Heart right ventricle (tissue), 16 donors: ENCODE data around the gene SLC2A13. TPM values are rescaled to one million over a fixed set of nuclear protein-coding genes. Genes with fewer than 3 reads are reported as not detected.

Experiments used
- ATAC-seq, 8 donors: fragments of 200-7000 bp; cut with Tn5 transposase; one replicate each; pipeline ENCODE4 v1.9.1; 2020; ENCODE audit warnings: mild to moderate bottlenecking in 8 of 8, moderate library complexity in 8 of 8, moderate number of reproducible peaks in 1 of 8
- DNase-seq, 2 donors: peaks; one replicate each; pipeline ENCODE4 v3.0.0-alpha.2; 2020
- H3K27ac ChIP-seq, 10 donors: fragments of 200-600 bp; sonication (generic) in 2 of 10; one replicate each; pipeline versions ENCODE4 v1.5.0 to v1.8.0; 2020 to 2022; ENCODE audit warnings: mild to moderate bottlenecking in 3 of 10
- H3K27me3 ChIP-seq, 7 donors: fragments of 200-600 bp; one replicate each; pipeline ENCODE4 v1.8.0; 2021 to 2022; ENCODE audit warnings: mild to moderate bottlenecking in 2 of 7
- H3K36me3 ChIP-seq, 9 donors: fragments of 200-600 bp; sonication (generic) in 1 of 9; one replicate each; pipeline versions ENCODE4 v1.5.0 to v1.8.0; 2020 to 2022; ENCODE audit warnings: mild to moderate bottlenecking in 2 of 9
- H3K4me1 ChIP-seq, 9 donors: fragments of 200-600 bp; sonication (generic) in 1 of 9; one replicate each; pipeline versions ENCODE4 v1.5.0 to v1.8.0; 2020 to 2022; ENCODE audit warnings: mild to moderate bottlenecking in 4 of 9
- H3K4me3 ChIP-seq, 10 donors: fragments of 200-600 bp; sonication (generic) in 2 of 10; one replicate each; pipeline versions ENCODE4 v1.5.0 to v1.8.0; 2020 to 2022; ENCODE audit warnings: mild to moderate bottlenecking in 7 of 10, moderate library complexity in 2 of 10
- H3K9me3 ChIP-seq, 11 donors: fragments of 200-600 bp in 10 of 11; sonication (generic) in 2 of 11; one replicate each; pipeline versions ENCODE4 v1.5.0 to v1.8.0; 2013 to 2022; ENCODE audit warnings: mild to moderate bottlenecking in 2 of 11, control low read depth in 1 of 11, moderate library complexity in 1 of 11
- WGBS, 2 donors: extraction: QIAGEN DNeasy Blood & Tissue Kit; methylation state at CpG; one replicate each; pipeline ENCODE4 v1.1.7; 2013; ENCODE audit warnings: inconsistent platforms in 1 of 2; 5-methylcytosine and 5-hydroxymethylcytosine counted together
- intact Hi-C, 10 donors: fragments of 100-400 bp; cut with DNase I; formaldehyde crosslinking; loops; one replicate each; pipeline versions ENCODE4 v1.11.1 to v1.14.2; 2022
- polyA plus RNA-seq, 2 donors: library from polyadenylated mRNA; stranded (reverse); fragments of 200-250 nt; gene quantifications; one replicate each; pipeline ENCODE4 v1.2.3, GENCODE V29; 2013
- total RNA-seq, 10 donors: library from RNA; stranded (reverse); fragmentation: NEBNext Ultra II Directional in 3 of 10; extraction: Animal tissue kit (Norgen Biotek cat#: 25700) in 3 of 10; gene quantifications; one replicate each; pipeline versions ENCODE4 v1.2.1 to v1.2.4, GENCODE V29; 2021 to 2023
- TF ChIP-seq, protein P1 (sequence below), 9 donors: fragments of 200-600 bp; sonication (generic) in 2 of 9; IDR thresholded peaks; one replicate each; pipeline versions ENCODE4 v1.5.0 to v1.8.0; 2021 to 2022; ENCODE audit warnings: antibody characterized with exemption in 9 of 9, mild to moderate bottlenecking in 5 of 9, moderate library complexity in 1 of 9
- donor health status: Arrhythmogenic right ventricular cardiomyopathy.
- donor health status: ischemic (EF 13 %, LVEDD 7.1; RV severe dilation, severe dysfunction).
- donor health status: healthy with polysubstance abuse.
- donor health status: DM: no; HTN: yes; CAD: no.
- donor health status: DM: no; HTN: no; CAD: no.
- donor health status: ischemic (EF 25% LVEDD 6.9; RV normal size, moderate dysfunction).
- donor health status: ischemic (EF 25% LVEDD 5.7; RV mildly dilated, moderate dysfunction).
- donor health status: healthy.
- donor health status: DM: yes; HTN: yes; CAD: no.
- donor health status: Ischemic cardiomyopathy.
- donor health status: ischemic (EF 35%, LVEDD 5.7; RV mildly dilated, moderate dysfunction).
- donor health status: nonischemic (EF 11% LVEDD 7.7; RV severe dilation, severe dysfunction).
- donor health status: DM: yes; HTN: yes; CAD: no.
- donor health status: PGD.
- donor health status: ischemic (EF 29% LVEDD 5.4; RV normal size, mild dysfunction).
- donor health status: nonischemic (EF 23%, LVEDD 6.1; RV moderate dilation, normal function).

Gene SLC2A13
- total and polyA plus RNA-seq, 12 donors = 2.6 to 14.2 (median 9.8) TPM

DNA sequence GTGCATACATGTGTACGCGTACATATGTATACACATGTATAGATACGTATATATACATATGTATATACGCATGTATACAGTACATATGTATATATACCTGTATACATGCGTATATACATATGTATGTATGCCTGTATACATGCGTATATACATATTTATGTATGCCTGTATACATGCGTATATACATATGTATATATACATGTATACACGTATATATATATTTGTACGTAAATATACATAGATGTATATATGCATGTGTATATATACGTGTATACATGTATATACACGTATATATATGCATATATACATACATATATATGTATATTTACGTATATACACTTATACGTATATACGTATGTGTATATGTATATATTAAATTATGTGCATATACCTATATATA, 392.3 kb downstream of the SLC2A13 start:
- 93% methylated on average over 14 of the region's 14 CpGs for WGBS, 2 donors
- Histone ChIP-seq H3K36me3 (no peaks in the 10 kb centered on the region), H3K27me3 (no peaks in the 10 kb centered on the region), H3K4me1 (no peaks in the 10 kb centered on the region), H3K4me3 (no peak overlapping the region), H3K27ac (no peak overlapping the region), H3K9me3 (peaks cover 0 to 7% (median 0%) of the 10 kb centered on the region in 11 donors)
- no peak for DNase-seq
- intact Hi-C loops = no loop called here
- TF ChIP-seq, protein P1, sequence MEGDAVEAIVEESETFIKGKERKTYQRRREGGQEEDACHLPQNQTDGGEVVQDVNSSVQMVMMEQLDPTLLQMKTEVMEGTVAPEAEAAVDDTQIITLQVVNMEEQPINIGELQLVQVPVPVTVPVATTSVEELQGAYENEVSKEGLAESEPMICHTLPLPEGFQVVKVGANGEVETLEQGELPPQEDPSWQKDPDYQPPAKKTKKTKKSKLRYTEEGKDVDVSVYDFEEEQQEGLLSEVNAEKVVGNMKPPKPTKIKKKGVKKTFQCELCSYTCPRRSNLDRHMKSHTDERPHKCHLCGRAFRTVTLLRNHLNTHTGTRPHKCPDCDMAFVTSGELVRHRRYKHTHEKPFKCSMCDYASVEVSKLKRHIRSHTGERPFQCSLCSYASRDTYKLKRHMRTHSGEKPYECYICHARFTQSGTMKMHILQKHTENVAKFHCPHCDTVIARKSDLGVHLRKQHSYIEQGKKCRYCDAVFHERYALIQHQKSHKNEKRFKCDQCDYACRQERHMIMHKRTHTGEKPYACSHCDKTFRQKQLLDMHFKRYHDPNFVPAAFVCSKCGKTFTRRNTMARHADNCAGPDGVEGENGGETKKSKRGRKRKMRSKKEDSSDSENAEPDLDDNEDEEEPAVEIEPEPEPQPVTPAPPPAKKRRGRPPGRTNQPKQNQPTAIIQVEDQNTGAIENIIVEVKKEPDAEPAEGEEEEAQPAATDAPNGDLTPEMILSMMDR (IDR thresholded peaks at IDR 0.05) = no peak
- no peak for ATAC-seq

DNA sequence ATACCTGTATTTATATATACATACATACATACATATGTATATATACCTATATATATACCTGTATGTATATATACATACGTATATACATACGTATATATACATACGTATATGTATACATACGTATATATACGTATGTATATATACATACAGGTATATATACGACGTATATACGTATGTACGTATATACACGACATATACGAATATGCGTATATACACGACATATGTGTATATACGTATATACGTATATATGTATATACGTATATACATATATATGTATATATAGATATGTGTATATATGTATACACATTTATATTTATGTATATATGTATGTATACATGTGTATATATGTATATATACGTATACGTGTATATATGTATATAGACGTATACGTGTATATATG, 393.5 kb downstream of the SLC2A13 start:
- WGBS, 2 donors = 93 to 95% methylated on average over 20 of the region's 20 CpGs
- H3K27ac ChIP-seq = no peak overlapping the region
- no peaks in the 10 kb centered on the region for H3K27me3 ChIP-seq
- TF ChIP-seq, protein P1 (IDR thresholded peaks at IDR 0.05) = no peak
- DNase-seq = no peak
- no peaks in the 10 kb centered on the region for H3K36me3 ChIP-seq
- no peak for ATAC-seq
- H3K4me3 ChIP-seq = no peak overlapping the region
- H3K4me1 ChIP-seq = no peaks in the 10 kb centered on the region
- intact Hi-C loops = no loop called here
- H3K9me3 ChIP-seq = peaks cover 0 to 7% (median 0%) of the 10 kb centered on the region in 11 donors

Other genes with a start within 250 kb of the SLC2A13 start
- 1 to 10 TPM; 4.4 to 9.1 (median 7.0) TPM for gene LRRK2, start 118.9 kb upstream of the SLC2A13 start, total RNA-seq
- gene LRRK2, start 118.9 kb upstream of the SLC2A13 start, polyA plus RNA-seq = 1 to 10 TPM in 1 of 2 donors, under 1 TPM in 1; 0.99 to 4.4 TPM